Gastroesophageal sphincter (tissue), 3 donors: ENCODE data around the gene NSFL1C.

ENCODE experiments used
- CTCF ChIP-seq, 4 experiments: fragments of 200-600 bp in 2 of 4; fragments of 450-650 bp in 2 of 4; sonication (generic) in 1 of 4; IDR thresholded peaks; one replicate each; pipeline ENCODE4 v1.5.1; 2017 to 2019; ENCODE audit warnings: antibody characterized with exemption in 4 of 4, mild to moderate bottlenecking in 2 of 4, moderate library complexity in 2 of 4
- EP300 ChIP-seq: sonication (generic); formaldehyde crosslinking; IDR thresholded peaks from one replicate; pipeline ENCODE4 v1.6.1; 2017; ENCODE audit warnings: antibody characterized with exemption, mild to moderate bottlenecking
- POLR2A ChIP-seq, 2 donors: fragments of 450-650 bp; IDR thresholded peaks; one replicate each; pipeline ENCODE4 v1.6.1; 2017; ENCODE audit warnings: antibody characterized with exemption in 2 of 2, mild to moderate bottlenecking in 2 of 2, moderate library complexity in 1 of 2
- POLR2AphosphoS5 ChIP-seq: sonication (generic); formaldehyde crosslinking; IDR thresholded peaks from one replicate; pipeline ENCODE4 v1.6.1; 2017; ENCODE audit warnings: antibody characterized with exemption

GRCh38 chr20:1479831-1480595 lies 13.4 kb upstream of the NSFL1C start:
- TF ChIP-seq CTCF (IDR thresholded peaks at IDR 0.05) (no peak), POLR2AphosphoS5 (no peak), POLR2A (IDR thresholded peaks at IDR 0.05) (no peak), EP300 (no peak)
